Thymus (tissue), 11 donors: Measurements from ENCODE around the gene TDRD9. TPM values are rescaled to one million over a fixed set of nuclear protein-coding genes. Genes with fewer than 3 reads are reported as not detected.

Experiments used
- DNase-seq, 9 donors: peaks; one replicate each; pipeline ENCODE4 v3.0.0-alpha.2; 2013; ENCODE audit warnings: low spot score in 9 of 9, low read depth in 6 of 9, missing footprints in 1 of 9
- H3K27ac ChIP-seq, 2 donors: one replicate each; pipeline ENCODE4 v1.5.1; 2013; ENCODE audit warnings: control low read depth in 1 of 2, low read depth in 1 of 2, low read length in 1 of 2, mild to moderate bottlenecking in 1 of 2, moderate library complexity in 1 of 2
- H3K27me3 ChIP-seq, 2 donors: one replicate each; pipeline ENCODE4 v1.5.1; 2013; ENCODE audit warnings: low read length in 1 of 2; ENCODE audit not compliant: control insufficient read depth in 2 of 2, insufficient read depth in 1 of 2
- H3K36me3 ChIP-seq, 2 donors: one replicate each; pipeline ENCODE4 v1.5.1; 2013; ENCODE audit warnings: low read length in 1 of 2, mild to moderate bottlenecking in 1 of 2, moderate library complexity in 1 of 2; ENCODE audit not compliant: control insufficient read depth in 2 of 2, insufficient read depth in 2 of 2
- H3K4me1 ChIP-seq, 2 donors: one replicate each; pipeline ENCODE4 v1.5.1; 2013; ENCODE audit warnings: low read length in 2 of 2; ENCODE audit not compliant: control insufficient read depth in 2 of 2, insufficient read depth in 2 of 2
- H3K4me3 ChIP-seq, 2 donors: one replicate each; pipeline ENCODE4 v1.5.1; 2013; ENCODE audit warnings: low read length in 2 of 2, control low read depth in 1 of 2, mild to moderate bottlenecking in 1 of 2
- H3K9me3 ChIP-seq, 2 donors: one replicate each; pipeline ENCODE4 v1.5.1; 2013; ENCODE audit warnings: low read length in 1 of 2, mild to moderate bottlenecking in 1 of 2; ENCODE audit not compliant: control insufficient read depth in 2 of 2, insufficient read depth in 1 of 2
- WGBS: extraction: QIAGEN DNeasy Blood & Tissue Kit; methylation state at CpG from one replicate; pipeline ENCODE4 v1.1.7; 2013; 5-methylcytosine and 5-hydroxymethylcytosine counted together
- polyA plus RNA-seq: library from polyadenylated mRNA; stranded (reverse); fragments of 200-250 nt; gene quantifications from one replicate; pipeline ENCODE4 v1.2.3, GENCODE V29; 2013
- total RNA-seq: library from RNA; stranded (reverse); fragments of 120-200 nt; gene quantifications from one replicate; pipeline ENCODE4 v1.2.4, GENCODE V29; 2013
- donor health status: healthy.

Gene TDRD9
- total and polyA plus RNA-seq, 2 donors, result 0.76 to 3.8 TPM

DNA sequence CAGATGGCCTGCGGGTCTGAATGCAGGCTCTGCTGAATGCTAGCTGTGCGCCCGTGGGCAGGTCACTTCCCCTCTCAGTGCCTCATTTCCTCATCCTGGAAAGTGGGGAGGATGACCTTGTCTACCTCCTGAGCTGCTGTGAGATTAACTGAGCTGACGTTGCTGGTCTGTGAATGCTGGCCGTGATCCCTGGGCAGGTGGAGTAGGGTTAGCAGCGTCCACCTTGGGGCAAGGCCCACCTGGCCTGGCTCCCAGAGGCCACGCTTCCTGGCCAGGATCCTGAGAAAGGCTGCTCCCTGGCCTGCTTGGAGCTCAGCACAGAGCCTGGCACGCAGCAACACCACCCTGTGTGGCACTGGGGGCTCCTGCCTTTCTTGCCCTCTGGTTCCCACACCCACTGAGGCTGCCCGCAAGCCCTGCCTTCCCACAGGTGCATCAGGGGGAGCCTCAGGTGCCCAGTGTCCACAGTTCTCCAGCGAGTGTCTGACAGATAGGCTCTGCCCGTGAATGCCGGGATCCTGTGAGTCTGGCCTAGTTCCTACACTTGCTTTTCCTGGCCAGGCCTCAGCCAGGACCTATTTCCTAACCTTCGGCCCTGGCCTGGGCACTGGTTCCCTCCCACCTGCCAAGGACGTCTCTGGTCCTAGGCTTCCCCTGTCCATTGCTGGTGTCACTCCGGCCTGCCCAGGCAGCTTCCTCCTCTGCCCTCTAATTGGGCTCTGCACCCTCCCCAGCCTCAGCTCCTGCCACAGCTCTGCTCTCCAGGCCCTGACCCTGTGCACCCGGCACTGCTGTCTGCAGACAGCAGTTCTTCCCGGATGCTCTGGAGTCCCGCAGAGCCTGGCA, 37.2 kb upstream of the TDRD9 start:
- H3K27ac ChIP-seq, result no peak overlapping the region
- WGBS, result 92% methylated on average over 18 of the region's 18 CpGs

DNA sequence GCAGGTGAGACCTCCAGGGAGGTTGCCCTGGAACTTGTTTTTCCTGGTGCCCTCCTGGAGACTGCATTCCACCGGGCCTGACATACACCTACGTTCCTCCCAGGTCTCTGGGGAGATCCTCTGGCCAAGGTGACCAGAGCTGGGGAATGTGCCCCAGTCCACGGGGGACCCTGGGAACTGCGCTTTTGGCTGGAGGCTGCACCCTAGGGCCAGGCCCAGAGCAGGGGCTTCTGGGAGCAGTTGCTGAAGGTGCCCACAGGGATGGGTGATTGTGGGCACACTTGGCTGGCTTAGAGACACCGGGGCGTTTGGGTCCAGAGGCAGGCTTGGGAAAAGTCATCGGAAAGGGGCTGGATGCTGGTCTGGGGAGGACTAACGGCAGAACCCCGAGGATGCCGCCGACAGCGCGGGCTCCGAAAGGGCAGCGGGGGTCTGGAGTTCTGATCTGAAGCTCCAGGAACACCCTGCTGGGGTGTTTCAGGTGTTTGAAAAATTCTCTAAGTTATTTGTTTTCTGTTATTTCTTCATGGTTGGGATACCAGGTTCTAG, 36.5 kb upstream of the TDRD9 start:
- no peaks in the 10 kb centered on the region for H3K4me1 ChIP-seq

More for the DNA sequence above, 37.2 kb upstream of the TDRD9 start:
- Histone ChIP-seq H3K4me1 (no peaks in the 10 kb centered on the region), H3K27me3 (no peaks in the 10 kb centered on the region), H3K36me3 (no peaks in the 10 kb centered on the region), H3K9me3 (no peaks in the 10 kb centered on the region), H3K4me3 (no peak overlapping the region)
- DNase-seq, result no peak

DNA sequence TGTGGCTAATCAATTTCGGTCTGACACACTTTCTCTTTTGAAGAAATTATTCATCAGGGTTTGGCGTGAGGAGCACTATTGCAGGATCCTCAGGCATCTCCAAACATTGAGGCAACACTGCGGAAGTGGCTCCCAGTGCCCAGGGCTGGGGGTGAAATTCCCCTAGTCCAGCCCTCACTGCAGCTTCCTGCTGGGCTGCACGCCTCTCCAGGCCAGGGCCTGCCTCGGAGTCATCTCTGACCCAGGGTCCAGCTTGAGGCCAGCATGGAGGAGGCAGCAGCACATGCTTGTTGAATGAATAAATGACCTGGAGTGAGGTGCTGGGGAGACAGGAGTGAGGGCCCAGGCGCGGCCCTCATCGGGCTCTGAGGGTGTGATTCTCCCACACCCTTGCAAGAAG, 36.0 kb upstream of the TDRD9 start:
- no peaks in the 10 kb centered on the region for H3K4me1 ChIP-seq
- H3K36me3 ChIP-seq, result no peaks in the 10 kb centered on the region
- DNase-seq, result no peak
- no peaks in the 10 kb centered on the region for H3K27me3 ChIP-seq
- no peak overlapping the region for H3K4me3 ChIP-seq
- WGBS, result 97% methylated on average over 8 of the region's 8 CpGs
- no peaks in the 10 kb centered on the region for H3K9me3 ChIP-seq
- H3K27ac ChIP-seq, result no peak overlapping the region

More for the DNA sequence above, 36.5 kb upstream of the TDRD9 start:
- H3K9me3 ChIP-seq, result no peaks in the 10 kb centered on the region
- 99% methylated on average over 15 of the region's 15 CpGs for WGBS
- no peak overlapping the region for H3K27ac ChIP-seq
- DNase-seq, result no peak
- no peaks in the 10 kb centered on the region for H3K27me3 ChIP-seq
- no peak overlapping the region for H3K4me3 ChIP-seq
- H3K36me3 ChIP-seq, result no peaks in the 10 kb centered on the region

DNA sequence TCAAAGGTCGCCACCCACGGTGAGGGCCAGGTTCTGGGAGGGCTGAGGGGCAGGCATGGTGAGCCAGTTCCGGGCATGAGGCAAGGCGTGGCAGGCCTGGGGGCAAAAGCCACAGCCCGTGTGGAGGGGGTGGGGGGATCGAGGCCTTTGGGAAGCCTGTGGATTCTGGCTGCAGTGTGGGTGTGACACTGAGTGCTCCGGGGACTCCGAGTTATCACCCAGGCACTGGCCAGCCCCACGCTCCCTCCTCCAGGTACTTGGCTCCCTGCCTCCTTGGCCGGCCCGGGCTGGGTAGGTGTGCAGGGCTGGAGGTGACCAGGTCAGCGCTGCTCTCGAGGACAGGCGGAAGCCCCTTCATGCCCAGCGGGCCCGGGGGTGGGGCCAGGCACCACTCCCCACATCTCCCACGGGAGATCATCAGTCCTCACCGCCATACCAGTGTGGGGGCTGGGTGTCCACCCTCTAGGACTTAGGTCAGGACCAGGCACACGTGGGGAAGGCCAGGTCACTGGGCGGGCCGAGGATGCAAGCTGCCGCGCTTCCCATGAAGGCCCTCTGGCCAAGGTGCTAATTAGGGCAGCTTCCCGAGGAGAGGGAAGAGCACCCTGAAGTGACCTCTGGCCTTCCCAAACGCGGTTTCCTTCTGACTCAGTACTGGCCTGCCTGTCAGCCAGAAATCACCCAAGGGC, 34.1 kb upstream of the TDRD9 start:
- 90% methylated on average over 26 of the region's 26 CpGs for WGBS
- no peak overlapping the region for H3K4me3 ChIP-seq
- H3K27me3 ChIP-seq, result no peaks in the 10 kb centered on the region
- no peaks in the 10 kb centered on the region for H3K36me3 ChIP-seq
- H3K9me3 ChIP-seq, result no peaks in the 10 kb centered on the region
- no peak for DNase-seq
- no peaks in the 10 kb centered on the region for H3K4me1 ChIP-seq
- no peak overlapping the region for H3K27ac ChIP-seq

DNA sequence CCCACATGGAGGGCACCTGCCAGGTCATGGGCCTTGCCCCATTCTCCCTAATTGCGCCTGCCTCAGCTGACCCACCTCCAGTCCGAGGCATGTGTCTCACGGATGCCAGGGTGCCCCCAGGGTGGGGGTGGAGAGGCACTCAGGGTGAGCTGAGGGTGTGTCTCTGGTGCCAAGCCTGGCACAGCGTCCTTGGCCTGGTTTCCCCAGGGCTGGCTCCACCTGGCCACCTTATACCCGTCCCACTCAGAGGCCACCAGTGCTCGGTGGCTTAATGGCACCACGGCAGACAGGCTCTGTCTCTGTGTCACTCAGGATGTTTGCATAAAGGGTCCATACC, 33.6 kb upstream of the TDRD9 start:
- Histone ChIP-seq H3K27me3 (no peaks in the 10 kb centered on the region), H3K27ac (no peak overlapping the region), H3K4me1 (no peaks in the 10 kb centered on the region), H3K4me3 (no peak overlapping the region), H3K36me3 (no peaks in the 10 kb centered on the region), H3K9me3 (no peaks in the 10 kb centered on the region)
- no peak for DNase-seq
- 97% methylated on average over 7 of the region's 7 CpGs for WGBS

DNA sequence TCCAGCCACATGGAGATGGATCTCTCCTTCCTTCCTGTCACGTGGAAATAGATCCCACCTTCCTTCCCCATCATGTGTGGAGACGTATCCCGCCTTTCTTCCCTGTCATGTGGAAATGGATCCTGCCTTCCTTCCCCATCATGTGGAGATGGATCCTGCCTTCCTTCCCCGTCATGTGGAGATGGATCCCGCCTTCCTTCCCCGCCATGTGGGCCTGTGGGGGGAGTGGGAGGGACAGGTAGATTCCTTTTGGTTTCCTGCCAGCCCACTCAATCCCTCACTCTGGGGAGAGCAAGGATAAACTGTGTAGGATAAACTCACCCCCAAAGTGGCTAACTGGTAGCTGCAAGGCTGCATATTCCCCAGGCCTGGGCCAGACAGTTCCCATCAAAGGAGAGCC, 31.7 kb upstream of the TDRD9 start:
- no peak for DNase-seq
- no peak overlapping the region for H3K27ac ChIP-seq
- peaks cover 0 to 3% of the 10 kb centered on the region in 2 donors for H3K4me1 ChIP-seq
- no peaks in the 10 kb centered on the region for H3K27me3 ChIP-seq
- 81% methylated on average over 6 of the region's 6 CpGs for WGBS
- H3K36me3 ChIP-seq, result no peaks in the 10 kb centered on the region
- no peaks in the 10 kb centered on the region for H3K9me3 ChIP-seq
- no peak overlapping the region for H3K4me3 ChIP-seq

DNA sequence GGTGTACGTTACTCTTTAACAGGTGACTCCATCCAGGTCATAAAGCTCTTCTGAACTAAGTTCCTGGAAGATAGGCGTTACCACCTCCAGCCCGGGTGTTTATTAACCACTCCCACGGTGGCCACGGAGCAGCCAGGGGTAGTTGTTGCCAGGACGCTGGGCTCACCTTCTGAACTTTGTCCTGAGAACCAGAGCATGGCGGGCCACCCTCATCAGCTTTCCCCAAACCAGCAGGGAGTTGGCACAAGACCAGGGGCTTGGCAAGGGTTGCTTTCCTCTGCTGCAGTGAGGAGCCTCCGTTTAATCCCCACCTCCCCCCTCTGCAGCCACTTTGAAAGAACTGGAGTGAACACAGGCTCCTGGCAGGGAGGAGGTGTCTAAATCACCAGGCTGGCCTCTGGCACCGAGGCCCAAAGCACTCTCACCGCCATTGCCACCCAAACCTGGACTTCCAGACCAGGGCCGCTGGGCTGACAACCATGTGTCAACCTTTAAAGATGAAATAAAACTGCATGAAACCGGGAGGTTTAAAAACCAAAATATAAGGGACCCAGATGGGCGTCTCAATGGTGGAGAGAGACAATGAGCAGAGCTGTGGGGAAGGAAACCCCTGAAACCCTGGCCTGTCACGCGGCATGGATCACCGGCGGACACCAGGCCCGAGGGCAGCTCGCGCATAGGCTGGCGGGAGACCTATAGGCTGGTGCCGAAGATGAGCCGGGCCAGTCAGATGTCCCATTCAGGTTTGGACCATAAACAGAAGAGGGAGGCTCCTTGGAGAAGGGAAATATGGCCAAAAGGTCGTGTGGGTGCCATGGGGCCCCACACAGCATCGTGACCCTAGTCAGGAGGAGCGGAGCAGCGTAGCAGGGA, 30.9 kb upstream of the TDRD9 start:
- Histone ChIP-seq H3K36me3 (no peaks in the 10 kb centered on the region), H3K4me1 (peaks cover 0 to 3% of the 10 kb centered on the region in 2 donors), H3K27ac (no peak overlapping the region), H3K9me3 (no peaks in the 10 kb centered on the region), H3K4me3 (no peak overlapping the region), H3K27me3 (no peaks in the 10 kb centered on the region)
- DNase-seq, result no peak
- WGBS, result 91% methylated on average over 27 of the region's 27 CpGs

DNA sequence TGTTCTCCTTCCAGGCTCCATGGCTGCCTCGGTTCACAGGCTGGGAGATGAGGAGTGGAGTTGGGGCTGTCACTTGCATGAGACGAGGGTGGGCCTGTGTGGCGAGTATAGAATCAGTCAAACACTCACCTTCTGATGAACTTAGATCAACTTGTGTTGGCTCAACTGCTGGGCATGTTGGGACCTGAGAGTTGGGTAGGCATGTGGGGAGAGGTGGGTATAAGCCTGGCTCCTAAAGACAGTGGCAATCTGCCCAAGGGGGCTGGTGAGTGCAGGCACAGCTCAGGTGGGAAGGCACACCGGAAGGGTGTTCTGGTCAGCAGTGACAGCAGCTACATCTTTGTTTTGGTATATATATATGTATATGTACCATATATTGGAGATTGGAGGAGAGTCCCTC, 30.1 kb upstream of the TDRD9 start:
- Histone ChIP-seq H3K9me3 (no peaks in the 10 kb centered on the region), H3K27ac (no peak overlapping the region), H3K4me1 (peaks cover 0 to 3% of the 10 kb centered on the region in 2 donors), H3K36me3 (no peaks in the 10 kb centered on the region), H3K27me3 (no peaks in the 10 kb centered on the region), H3K4me3 (no peak overlapping the region)
- no peak for DNase-seq
- WGBS, result 94% methylated on average over 4 of the region's 4 CpGs
